ENCODE data around the gene STK24. TPM values are rescaled to one million over a fixed set of nuclear protein-coding genes. Genes with fewer than 3 reads are reported as not detected.
A peak's percentile ranks its signal among the peaks of the same experiment; 100 is the strongest.

Gene STK24
- total RNA-seq, 2 donors from 2014 or later: 115 to 125 TPM

GRCh38 chr13:98507282-98507797 lies 69.6 kb downstream of the STK24 start:
- Histone ChIP-seq H3K36me3 (ENCODE audit: control insufficient read depth, insufficient read depth, low read length) (peaks cover 37% of the 10 kb centered on the region), H3K4me3 (ENCODE audit: low read length) (peak overlapping the region; percentile 39), H3K27me3 (ENCODE audit: control insufficient read depth, insufficient read depth, low read length, poor library complexity, severe bottlenecking) (no peaks in the 10 kb centered on the region), H3K4me1 (ENCODE audit: control insufficient read depth, insufficient read depth, low read length) (peaks cover 50% of the 10 kb centered on the region), H3K9me3 (ENCODE audit: control insufficient read depth, low read length) (no peaks in the 10 kb centered on the region), H3K27ac (ENCODE audit: low read depth, low read length) (peak overlapping the region; percentile 36), H3K9ac (ENCODE audit: extremely low read depth, low read length, poor library complexity, severe bottlenecking) (peak overlapping the region; percentile 42)
- H3K27ac Mint-ChIP-seq: peak overlapping the region; percentile 90
- H3K27me3 Mint-ChIP-seq (ENCODE audit: insufficient read depth): no peaks in the 10 kb centered on the region
- H3K4me3 Mint-ChIP-seq: peak overlapping the region; percentile 20
- DNase-seq: peak; percentile 90
- H3K9me3 Mint-ChIP-seq: no peaks in the 10 kb centered on the region
- H3K4me1 Mint-ChIP-seq: peaks cover 63% of the 10 kb centered on the region
- no peak for TF ChIP-seq CTCF (conservative IDR thresholded peaks at IDR 0.05)
- peaks cover 13% of the 10 kb centered on the region for H3K36me3 Mint-ChIP-seq (ENCODE audit: low read depth)
- WGBS, 2 experiments (ENCODE audit: insufficient coverage in 1 of 2, insufficient read length in 1 of 2): 40 to 41% methylated on average over 4 to 5 of the region's 5 CpGs

GRCh38 chr13:98506728-98507230 lies 70.1 kb downstream of the STK24 start:
- Mint-ChIP-seq H3K27me3 (ENCODE audit: insufficient read depth) (no peaks in the 10 kb centered on the region), H3K9me3 (no peaks in the 10 kb centered on the region), H3K4me1 (peaks cover 67% of the 10 kb centered on the region), H3K27ac (peak overlapping the region; percentile 90), H3K4me3 (peak overlapping the region; percentile 20), H3K36me3 (ENCODE audit: low read depth) (peaks cover 9% of the 10 kb centered on the region)
- Histone ChIP-seq H3K9ac (ENCODE audit: extremely low read depth, low read length, poor library complexity, severe bottlenecking) (no peak overlapping the region), H3K27ac (ENCODE audit: low read depth, low read length) (peak overlapping the region; percentile 36), H3K4me1 (ENCODE audit: control insufficient read depth, insufficient read depth, low read length) (peaks cover 55% of the 10 kb centered on the region), H3K9me3 (ENCODE audit: control insufficient read depth, low read length) (no peaks in the 10 kb centered on the region), H3K36me3 (ENCODE audit: control insufficient read depth, insufficient read depth, low read length) (peaks cover 39% of the 10 kb centered on the region), H3K4me3 (ENCODE audit: low read length) (peak overlapping the region; percentile 30), H3K27me3 (ENCODE audit: control insufficient read depth, insufficient read depth, low read length, poor library complexity, severe bottlenecking) (no peaks in the 10 kb centered on the region)
- WGBS, 2 experiments (ENCODE audit: insufficient coverage in 1 of 2, insufficient read length in 1 of 2): 80 to 83% methylated on average over 11 to 16 of the region's 16 CpGs
- DNase-seq: no peak
- no peak for TF ChIP-seq CTCF (conservative IDR thresholded peaks at IDR 0.05)

GRCh38 chr13:98506322-98506721 lies 70.6 kb downstream of the STK24 start:
- H3K4me1 ChIP-seq (ENCODE audit: control insufficient read depth, insufficient read depth, low read length): peaks cover 56% of the 10 kb centered on the region
- no peaks in the 10 kb centered on the region for H3K27me3 ChIP-seq (ENCODE audit: control insufficient read depth, insufficient read depth, low read length, poor library complexity, severe bottlenecking)
- no peak overlapping the region for H3K27ac ChIP-seq (ENCODE audit: low read depth, low read length)
- H3K36me3 ChIP-seq (ENCODE audit: control insufficient read depth, insufficient read depth, low read length): peaks cover 36% of the 10 kb centered on the region
- DNase-seq: no peak
- H3K9me3 ChIP-seq (ENCODE audit: control insufficient read depth, low read length): no peaks in the 10 kb centered on the region
- no peaks in the 10 kb centered on the region for H3K27me3 Mint-ChIP-seq (ENCODE audit: insufficient read depth)
- H3K9me3 Mint-ChIP-seq: no peaks in the 10 kb centered on the region
- peaks cover 7% of the 10 kb centered on the region for H3K36me3 Mint-ChIP-seq (ENCODE audit: low read depth)
- 82 to 87% methylated on average over 6 to 12 of the region's 12 CpGs for WGBS, 2 experiments (ENCODE audit: insufficient coverage in 1 of 2, insufficient read length in 1 of 2)
- H3K27ac Mint-ChIP-seq: peak overlapping the region; percentile 90
- peak overlapping the region; percentile 30 for H3K4me3 ChIP-seq (ENCODE audit: low read length)
- TF ChIP-seq CTCF (conservative IDR thresholded peaks at IDR 0.05): no peak
- peak overlapping the region; percentile 20 for H3K4me3 Mint-ChIP-seq
- H3K9ac ChIP-seq (ENCODE audit: extremely low read depth, low read length, poor library complexity, severe bottlenecking): no peak overlapping the region
- H3K4me1 Mint-ChIP-seq: peaks cover 69% of the 10 kb centered on the region

Data from endodermal cell (in vitro differentiated cells).